GM13976 (cell line): Measurements from ENCODE around the gene KIF11.
A peak's percentile ranks its signal among the peaks of the same experiment; 100 is the strongest.

ENCODE experiments used
- DNase-seq: peaks from one replicate; pipeline ENCODE4 v3.0.0; 2012; ENCODE audit warnings: low spot score
- in situ Hi-C: fragments of 300-500 bp; cut with MboI; formaldehyde crosslinking; loops from one replicate; pipeline ENCODE4 v1.12.0; 2022; ENCODE audit warnings: low sequenced_read_pairs, mixed read lengths, inconsistent platforms; ENCODE audit not compliant: unreplicated experiment
- TF ChIP-seq, protein P1 (sequence below): IDR thresholded peaks from 2 replicates; pipeline ENCODE4 v1.5.1; 2012; ENCODE audit warnings: borderline replicate concordance, mild to moderate bottlenecking; ENCODE audit not compliant: insufficient read depth; ENCODE audit errors: extremely low read depth, missing control alignments, control extremely low read depth

KIF11 gene

DNA sequence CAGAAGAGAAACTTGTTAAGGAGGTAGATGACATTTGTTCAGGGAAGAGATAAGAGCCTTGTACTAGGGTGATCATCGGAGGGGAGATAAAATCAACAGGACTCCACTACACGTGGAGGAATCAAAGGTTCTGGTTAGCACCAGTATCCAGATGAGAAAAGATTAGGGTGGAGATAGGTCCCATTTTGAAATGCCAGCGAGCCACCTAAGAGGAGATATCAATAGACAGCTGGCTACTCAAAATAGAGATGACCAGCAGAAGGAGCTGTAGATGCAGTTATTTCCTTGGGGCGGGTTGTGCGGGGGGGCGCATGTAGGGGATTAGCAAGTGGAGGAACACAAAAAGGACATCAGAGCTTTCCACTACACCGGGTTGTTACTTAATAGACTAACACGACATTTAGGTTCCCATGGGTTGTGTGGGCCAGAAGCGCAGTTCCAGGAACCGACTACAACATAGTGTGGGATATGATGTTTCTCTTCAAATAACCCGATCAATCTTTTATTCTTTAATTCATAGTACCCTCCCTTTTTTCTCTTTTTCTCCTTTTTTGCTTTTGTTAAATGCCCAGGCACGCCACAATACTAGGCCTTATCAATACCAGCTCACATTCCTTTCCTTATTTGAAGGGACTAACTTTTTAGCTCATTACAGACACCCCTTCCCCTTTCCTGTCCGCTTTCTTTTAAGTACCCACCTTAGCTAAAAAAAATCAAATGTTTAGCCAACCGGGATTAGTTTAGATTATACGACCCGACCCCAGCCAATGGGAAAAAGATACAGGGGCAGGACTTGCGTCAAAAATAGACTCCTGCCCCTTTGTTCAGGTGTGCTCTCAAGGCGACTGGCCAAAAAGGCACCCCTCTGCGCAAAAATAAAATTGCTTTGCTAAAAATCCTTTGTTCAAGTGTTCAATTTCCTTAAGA lies 2.0 kb upstream of the KIF11 start:
- peak; percentile 64 for DNase-seq
- in situ Hi-C loops, result no loop called here
- TF ChIP-seq, protein P1, sequence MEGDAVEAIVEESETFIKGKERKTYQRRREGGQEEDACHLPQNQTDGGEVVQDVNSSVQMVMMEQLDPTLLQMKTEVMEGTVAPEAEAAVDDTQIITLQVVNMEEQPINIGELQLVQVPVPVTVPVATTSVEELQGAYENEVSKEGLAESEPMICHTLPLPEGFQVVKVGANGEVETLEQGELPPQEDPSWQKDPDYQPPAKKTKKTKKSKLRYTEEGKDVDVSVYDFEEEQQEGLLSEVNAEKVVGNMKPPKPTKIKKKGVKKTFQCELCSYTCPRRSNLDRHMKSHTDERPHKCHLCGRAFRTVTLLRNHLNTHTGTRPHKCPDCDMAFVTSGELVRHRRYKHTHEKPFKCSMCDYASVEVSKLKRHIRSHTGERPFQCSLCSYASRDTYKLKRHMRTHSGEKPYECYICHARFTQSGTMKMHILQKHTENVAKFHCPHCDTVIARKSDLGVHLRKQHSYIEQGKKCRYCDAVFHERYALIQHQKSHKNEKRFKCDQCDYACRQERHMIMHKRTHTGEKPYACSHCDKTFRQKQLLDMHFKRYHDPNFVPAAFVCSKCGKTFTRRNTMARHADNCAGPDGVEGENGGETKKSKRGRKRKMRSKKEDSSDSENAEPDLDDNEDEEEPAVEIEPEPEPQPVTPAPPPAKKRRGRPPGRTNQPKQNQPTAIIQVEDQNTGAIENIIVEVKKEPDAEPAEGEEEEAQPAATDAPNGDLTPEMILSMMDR, result peak; percentile 31

DNA sequence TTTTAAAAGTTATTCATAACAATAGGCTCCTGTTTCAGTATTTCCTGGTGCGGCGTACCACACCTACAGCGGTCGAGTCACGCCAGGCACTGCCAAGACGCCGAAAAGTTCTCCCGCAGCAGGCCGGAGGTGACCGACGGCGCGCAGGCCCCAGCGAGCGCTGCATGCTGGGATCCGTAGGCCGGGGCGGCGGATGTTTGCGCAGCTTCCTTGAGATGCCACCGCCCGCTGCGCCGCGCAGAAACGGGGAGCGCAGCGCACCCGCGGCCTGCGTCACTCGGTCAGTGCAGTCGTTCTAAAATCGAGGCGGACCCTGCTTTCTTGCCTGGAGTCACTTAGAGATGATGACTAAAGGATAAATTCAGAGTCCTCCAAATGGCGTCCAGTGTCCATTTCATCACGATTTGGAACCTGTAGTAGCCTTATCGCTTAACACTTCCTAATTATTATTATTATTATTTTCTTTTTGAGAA lies 1.3 kb upstream of the KIF11 start:
- peak; percentile 89 for DNase-seq
- TF ChIP-seq, protein P1, result no peak
- in situ Hi-C loops, result no loop called here

DNA sequence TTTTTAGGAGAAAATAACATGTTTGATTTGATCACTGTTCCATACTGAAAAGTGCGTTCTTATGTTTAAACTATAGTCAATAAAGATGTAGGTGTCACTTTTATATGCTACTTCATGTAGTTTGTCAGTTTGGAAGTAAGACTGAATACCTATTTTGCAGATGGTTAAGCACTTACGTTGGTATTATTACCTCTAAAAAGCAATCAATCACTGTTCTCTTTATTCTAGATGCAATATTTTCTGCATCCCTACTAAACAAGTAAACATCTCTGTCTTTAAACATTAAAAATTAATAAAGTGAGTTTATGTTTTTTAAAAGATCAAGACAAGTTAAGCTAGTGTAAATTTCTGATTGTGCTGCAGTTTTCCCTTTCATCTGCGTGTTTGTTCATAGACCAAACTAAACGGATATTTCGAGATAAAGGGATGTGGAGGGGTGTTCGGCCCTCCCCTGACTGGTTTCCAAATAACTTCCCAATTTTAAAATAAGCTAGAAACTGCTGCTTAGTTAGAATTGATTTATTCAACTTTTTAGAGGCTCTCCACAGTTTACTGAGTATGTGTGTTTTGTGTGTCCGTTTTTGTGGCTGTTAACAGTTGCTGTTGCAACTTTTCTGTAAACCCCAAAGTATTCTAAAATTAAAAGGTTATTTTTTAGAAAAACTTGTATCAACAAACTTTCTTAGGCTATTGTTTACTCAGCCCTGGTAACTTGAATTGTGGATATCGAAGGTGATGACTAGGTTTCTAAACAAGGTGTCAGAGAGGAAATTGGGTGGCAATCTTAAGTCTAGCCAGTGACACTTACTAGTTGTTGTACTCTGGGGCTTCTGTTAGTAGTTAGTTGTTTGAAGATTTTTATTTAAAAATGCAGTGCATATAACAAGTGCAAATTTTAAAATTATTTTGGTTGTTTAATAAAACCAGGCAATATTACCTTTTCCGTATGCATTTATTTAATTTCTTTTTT lies 974 bp downstream of the KIF11 start:
- in situ Hi-C loops, result no loop called here
- DNase-seq, result no peak
- TF ChIP-seq, protein P1, result no peak

DNA sequence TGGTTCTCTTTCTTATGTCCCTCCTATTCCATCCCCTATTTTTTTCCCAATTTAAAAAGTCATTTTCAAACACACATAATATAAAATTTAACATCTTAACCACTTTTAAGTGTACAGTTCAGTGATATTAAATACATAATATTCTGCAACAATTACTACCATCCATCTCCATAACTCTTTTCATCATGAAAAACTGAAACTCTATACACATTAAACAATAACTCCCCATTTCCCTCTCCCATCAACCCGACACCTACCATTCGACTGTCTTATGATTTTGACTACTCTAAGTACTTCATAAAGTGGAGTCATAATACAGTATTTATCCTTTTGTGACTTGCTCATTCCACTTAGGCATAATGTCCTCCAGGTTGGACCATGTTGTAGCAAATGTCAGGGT lies 2.6 kb downstream of the KIF11 start:
- DNase-seq, result no peak
- in situ Hi-C loops, result no loop called here
- TF ChIP-seq, protein P1, result no peak

DNA sequence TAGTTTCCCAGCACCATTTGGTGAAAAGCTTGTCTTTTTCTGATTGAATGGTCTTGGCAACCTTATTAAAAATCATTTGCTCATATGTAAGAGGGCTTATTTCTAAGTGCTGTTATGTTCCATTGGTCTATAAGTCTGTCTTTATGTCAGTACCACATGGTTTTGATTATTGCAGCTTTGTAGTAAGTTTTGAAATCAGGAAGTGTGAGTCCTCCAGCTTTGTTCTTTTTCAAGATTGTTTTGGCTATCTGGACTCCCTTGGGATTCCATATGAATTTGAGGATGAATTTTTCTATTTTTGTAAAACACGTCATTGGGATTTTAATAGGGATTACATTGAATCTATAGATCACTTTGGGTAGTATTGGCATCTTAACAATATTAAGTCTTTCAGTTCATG lies 5.4 kb downstream of the KIF11 start:
- TF ChIP-seq, protein P1, result no peak
- in situ Hi-C loops, result no loop called here
- DNase-seq, result no peak

DNA sequence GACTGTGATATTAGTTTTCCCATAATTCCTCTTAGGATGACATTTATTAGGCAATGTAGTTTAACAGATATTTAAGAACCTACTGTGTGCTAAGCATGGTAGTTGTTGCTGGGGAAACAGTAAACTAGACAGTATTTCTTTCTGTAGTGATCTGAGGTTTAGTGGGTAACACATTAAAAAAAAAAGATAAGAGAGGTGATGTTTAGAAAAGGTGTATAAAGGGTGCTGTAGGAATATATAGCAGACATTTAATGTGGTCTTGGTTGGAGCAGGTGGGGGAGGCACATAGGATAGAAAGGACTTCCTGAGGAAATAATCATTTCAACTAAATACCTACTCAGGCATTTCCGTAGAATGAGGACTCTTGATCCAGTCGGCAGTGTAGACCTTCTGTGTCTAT lies 11.9 kb downstream of the KIF11 start:
- DNase-seq, result no peak
- TF ChIP-seq, protein P1, result no peak
- in situ Hi-C loops, result no loop called here
